A549 (cell line): ENCODE results near the gene RASSF9. TPM values are rescaled to one million over a fixed set of nuclear protein-coding genes. Genes with fewer than 3 reads are reported as not detected.

Experiments
- ATAC-seq, 2 experiments: fragments of 200-7000 bp in 1 of 2; fragments of >200 bp in 1 of 2; cut with Nextera tagmentation in 1 of 2; cut with Tn5 transposase in 1 of 2; 3 replicates each; pipeline versions ENCODE4 v1.8.0 to v1.9.1; 2018 to 2020; ENCODE audit warnings: mild to moderate bottlenecking in 1 of 2, moderate library complexity in 1 of 2
- CTCF ChIA-PET: fragments of 300-600 bp; sonication (Branson Sonifier 250); formaldehyde crosslinking; extraction: SDS; loops from one replicate; lab custom pipeline; 2021; ENCODE audit warnings: antibody characterized with exemption, inconsistent platforms; lab: Yijun Ruan, JAX
- POLR2A ChIA-PET: fragments of 350-600 bp; formaldehyde crosslinking; extraction: SDS; loops from one replicate; lab custom pipeline; 2021; ENCODE audit warnings: antibody characterized with exemption, inconsistent platforms; lab: Yijun Ruan, JAX
- DNase-seq, 2 experiments: peaks; one replicate each; pipeline versions ENCODE4 v3.0.0 to v3.0.0-alpha.2; 2011 to 2016; ENCODE audit warnings: low read depth in 1 of 2, low spot score in 1 of 2
- FAIRE-seq: peaks from 2 replicates; lab custom pipeline; 2011; peaks lifted over from hg19 to GRCh38; lab: Jason Lieb, UNC
- H3K27ac ChIP-seq, 2 experiments: fragments of >200 bp; sonication (Bioruptor Twin); formaldehyde crosslinking; 3 replicates each; pipeline ENCODE4 v1.5.1; 2016 to 2017
- H3K4me1 ChIP-seq: fragments of >200 bp; sonication (Bioruptor Twin); formaldehyde crosslinking; 3 replicates; pipeline ENCODE4 v1.6.1; 2016
- H3K4me2 ChIP-seq: fragments of >200 bp; sonication (Bioruptor Twin); formaldehyde crosslinking; 3 replicates; pipeline ENCODE4 v1.6.1; 2016
- H3K4me3 ChIP-seq: fragments of >200 bp; sonication (Bioruptor Twin); formaldehyde crosslinking; 3 replicates; pipeline ENCODE4 v1.5.1; 2016
- H3K9me3 ChIP-seq: fragments of >200 bp; sonication (Bioruptor Twin); formaldehyde crosslinking; 3 replicates; pipeline ENCODE4 v1.6.1; 2016
- ATOH8 ChIP-seq: fragments of 250-450 bp; sonication (Bioruptor Pico); IDR thresholded peaks from 2 replicates; pipeline ENCODE4 v1.5.0; 2020; ENCODE audit warnings: low read depth, mild to moderate bottlenecking, moderate library complexity
- CTCF ChIP-seq: fragments of >200 bp; sonication (Bioruptor Twin); formaldehyde crosslinking; IDR thresholded peaks from 3 replicates; pipeline ENCODE4 v1.5.1; 2016
- EHF ChIP-seq: fragments of 250-450 bp; sonication (Bioruptor Pico); IDR thresholded peaks from 2 replicates; pipeline ENCODE4 v1.5.0; 2020; ENCODE audit warnings: mild to moderate bottlenecking
- EP300 ChIP-seq, 2 experiments: fragments of >200 bp; sonication (Bioruptor Twin); formaldehyde crosslinking; IDR thresholded peaks; 2 replicates in 1 of 2; 3 replicates in 1 of 2; pipeline ENCODE4 v1.6.1; 2016 to 2017
- GATA3 ChIP-seq: IDR thresholded peaks from 2 replicates; pipeline ENCODE4 v1.6.1; 2012; ENCODE audit warnings: borderline replicate concordance
- HMGXB4 ChIP-seq: fragments of 250-450 bp; sonication (Bioruptor Pico); IDR thresholded peaks from 2 replicates; pipeline ENCODE4 v1.5.0; 2021; ENCODE audit warnings: mild to moderate bottlenecking, moderate library complexity, borderline replicate concordance
- HOXB13 ChIP-seq: fragments of 250-450 bp; sonication (Bioruptor Pico); IDR thresholded peaks from 2 replicates; pipeline ENCODE4 v1.5.0; 2020; ENCODE audit warnings: low read depth, mild to moderate bottlenecking, moderate library complexity
- JUN ChIP-seq, 2 experiments: fragments of >200 bp; sonication (Bioruptor Twin); formaldehyde crosslinking; IDR thresholded peaks; 2 replicates in 1 of 2; 3 replicates in 1 of 2; pipeline ENCODE4 v1.6.1; 2016 to 2017
- KDM1A ChIP-seq: fragments of 200-600 bp; sonication (generic); IDR thresholded peaks from 2 replicates; pipeline ENCODE4 v1.6.1; 2016; ENCODE audit warnings: low read depth, mild to moderate bottlenecking
- KDM5A ChIP-seq: fragments of 200-600 bp; sonication (generic); IDR thresholded peaks from 2 replicates; pipeline ENCODE4 v1.6.1; 2016; ENCODE audit warnings: antibody characterized with exemption, mild to moderate bottlenecking
- MAFK ChIP-seq: fragments of 450-650 bp; IDR thresholded peaks from 2 replicates; pipeline ENCODE4 v1.6.1; 2014; ENCODE audit not compliant: partially characterized antibody
- MAX ChIP-seq: IDR thresholded peaks from 2 replicates; pipeline ENCODE4 v1.6.1; 2012
- NPAS2 ChIP-seq: fragments of 250-450 bp; sonication (Bioruptor Pico); IDR thresholded peaks from 2 replicates; pipeline ENCODE4 v1.8.0; 2022; ENCODE audit warnings: mild to moderate bottlenecking, moderate library complexity, borderline replicate concordance
- NR3C1 ChIP-seq: fragments of >200 bp; sonication (Bioruptor Twin); formaldehyde crosslinking; IDR thresholded peaks from 3 replicates; pipeline ENCODE4 v1.6.1; 2017
- PHF8 ChIP-seq: fragments of 200-600 bp; sonication (generic); IDR thresholded peaks from 2 replicates; pipeline ENCODE4 v1.6.1; 2016; ENCODE audit warnings: low read depth, mild to moderate bottlenecking, antibody characterized with exemption, moderate library complexity, borderline replicate concordance
- POLR2A ChIP-seq: IDR thresholded peaks from 2 replicates; pipeline ENCODE4 v1.6.1; 2012; ENCODE audit warnings: mild to moderate bottlenecking, low read length
- RARB ChIP-seq: fragments of 250-450 bp; sonication (Bioruptor Pico); IDR thresholded peaks from 2 replicates; pipeline ENCODE4 v1.8.0; 2021; ENCODE audit warnings: mild to moderate bottlenecking, moderate library complexity
- RNF2 ChIP-seq: fragments of 200-600 bp; sonication (generic); IDR thresholded peaks from 2 replicates; pipeline ENCODE4 v1.6.1; 2016; ENCODE audit warnings: low read depth, mild to moderate bottlenecking, antibody characterized with exemption, moderate library complexity, borderline replicate concordance
- SREBF2 ChIP-seq: fragments of 450-650 bp; IDR thresholded peaks from 2 replicates; pipeline ENCODE4 v1.6.1; 2014; ENCODE audit warnings: mild to moderate bottlenecking, moderate library complexity
- TP53 ChIP-seq: fragments of 250-450 bp; sonication (Bioruptor Pico); IDR thresholded peaks from 2 replicates; pipeline ENCODE4 v1.5.0; 2021; ENCODE audit warnings: mild to moderate bottlenecking, moderate library complexity
- USF2 ChIP-seq: fragments of 450-650 bp; IDR thresholded peaks from 2 replicates; pipeline ENCODE4 v1.6.1; 2014; ENCODE audit warnings: antibody characterized with exemption
- WGBS: methylation state at CpG from one replicate; pipeline ENCODE4 v1.1.6; 2017; ENCODE audit errors: missing lambda C conversion rate; 5-methylcytosine and 5-hydroxymethylcytosine counted together
- polyA plus RNA-seq, 4 experiments: library from polyadenylated mRNA; depleted of rRNA in 3 of 4; stranded (reverse); fragments of >200 nt; fragmentation: RNase III in 1 of 4; extraction: RNeasy Plus Mini Kit Qiagen cat#74134 plus additional on column Dnase treatment in 1 of 4; gene quantifications; 2 replicates in 3 of 4; 3 replicates in 1 of 4; pipeline ENCODE4 v1.2.3, GENCODE V29; 2011 to 2017

The RASSF9 gene
- polyA plus RNA-seq, 2 of the 4 experiments (the other 2 are of a cell fraction) = 0.98 to 5.6 TPM

- peak in 1 of 2 experiments; percentile 15; a peak in 1 of 6 replicates for ATAC-seq
- POLR2A ChIA-PET = no interaction called here
- no peak for TF ChIP-seq EP300 (IDR thresholded peaks at IDR 0.05)
- no peak for TF ChIP-seq SREBF2
- no peak for TF ChIP-seq KDM1A
- no peak for TF ChIP-seq ATOH8 (CRISPR knock-in tag)
- no peak for TF ChIP-seq NR3C1
- no peak for TF ChIP-seq POLR2A
- TF ChIP-seq CTCF = no peak
- no peak for TF ChIP-seq RNF2
- no peak for TF ChIP-seq EHF (CRISPR knock-in tag)
- TF ChIP-seq USF2 = no peak
- TF ChIP-seq HMGXB4 (CRISPR knock-in tag) = no peak
- TF ChIP-seq PHF8 = no peak
- TF ChIP-seq JUN (IDR thresholded peaks at IDR 0.05) = no peak
- no peak for TF ChIP-seq HOXB13 (CRISPR knock-in tag)
- no peak for TF ChIP-seq RARB
- TF ChIP-seq, all 56 proteins: peak for 0
- FAIRE-seq (no peak), DNase-seq (no peak)
- WGBS = 16% methylated on average over 2 of the region's 2 CpGs
- Histone ChIP-seq H3K9me3 (no peaks in the 10 kb centered on the region), H3K27ac (peak overlapping the region in 1 of 2 experiments; percentile 73; a peak in 2 of 6 replicates), H3K4me1 (peaks cover 23% of the 10 kb centered on the region), H3K4me3 (peak overlapping the region; percentile 42), H3K4me2 (peak overlapping the region; percentile 63)
- CTCF ChIA-PET = interaction anchor here (1.0 kb wide), 1 partner anchor 259 kb away, joined by 4 read pairs; no protein-coding TSS in a partner anchor
These were observed 1.8 kb downstream of the RASSF9 start for GRCh38 chr12:85834378-85834777.

- peak; percentile 70 for FAIRE-seq
- no peak overlapping the region; a peak in 1 of 6 replicates for H3K27ac ChIP-seq
These were observed 2.6 kb downstream of the RASSF9 start for GRCh38 chr12:85833579-85833978.

More at GRCh38 chr12:85833579-85833978, 2.6 kb downstream of the RASSF9 start:
- TF ChIP-seq RARB (no peak), NPAS2 (CRISPR knock-in tag) (no peak), MAX (no peak), KDM5A (no peak), MAFK (no peak), ATOH8 (CRISPR knock-in tag) (no peak), EHF (CRISPR knock-in tag) (no peak), RNF2 (no peak), TP53 (CRISPR knock-in tag) (no peak), HOXB13 (CRISPR knock-in tag) (no peak), GATA3 (no peak)
- TF ChIP-seq, all 56 proteins: peak for 0
- Histone ChIP-seq H3K4me2 (peak overlapping the region; percentile 63), H3K9me3 (no peaks in the 10 kb centered on the region), H3K4me1 (peaks cover 23% of the 10 kb centered on the region), H3K4me3 (peak overlapping the region; percentile 42; the same call in 2 of the 3 replicates)
- POLR2A ChIA-PET = no interaction called here
- CTCF ChIA-PET = interaction anchor here (1.0 kb wide), 1 partner anchor 258 kb away, joined by 4 read pairs; no protein-coding TSS in a partner anchor
- DNase-seq (no peak), ATAC-seq (no peak)
